Middle frontal gyrus (tissue), 1 donor: ENCODE measurements around the gene EEF1AKMT1.
"Not testable (repeated sequence)": the region's sequence is repeated elsewhere in the genome, so short reads cannot be mapped to it uniquely, and the experiment has no call there.

ENCODE experiments used
- DNase-seq: peaks from one replicate; pipeline ENCODE4 v3.0.0-alpha.2; 2015; ENCODE audit warnings: low spot score; ENCODE audit errors: extremely low spot score

Gene EEF1AKMT1

GRCh38 chr13:20700288-20700687 lies 73.5 kb downstream of the EEF1AKMT1 start:
- no peak for DNase-seq

GRCh38 chr13:20699715-20700114 lies 74.0 kb downstream of the EEF1AKMT1 start:
- DNase-seq: no peak

GRCh38 chr13:20696073-20696472 lies 77.7 kb downstream of the EEF1AKMT1 start:
- DNase-seq: no peak

GRCh38 chr13:20691616-20692015 lies 82.1 kb downstream of the EEF1AKMT1 start:
- no peak for DNase-seq

GRCh38 chr13:20689291-20689690 lies 84.5 kb downstream of the EEF1AKMT1 start:
- no peak for DNase-seq

- no peak for DNase-seq
Observed at GRCh38 chr13:20686863-20687579, 86.7 kb downstream of the EEF1AKMT1 start.

- DNase-seq: no peak
Observed at GRCh38 chr13:20686167-20686566, 87.6 kb downstream of the EEF1AKMT1 start.

- no peak for DNase-seq
Observed at GRCh38 chr13:20685092-20685491, 88.7 kb downstream of the EEF1AKMT1 start.

- no peak for DNase-seq
Observed at GRCh38 chr13:20684546-20684945, 89.2 kb downstream of the EEF1AKMT1 start.

GRCh38 chr13:20684041-20684440 lies 89.7 kb downstream of the EEF1AKMT1 start:
- no peak for DNase-seq

GRCh38 chr13:20682061-20682460 lies 91.7 kb downstream of the EEF1AKMT1 start:
- no peak for DNase-seq

- not testable (repeated sequence) for DNase-seq
Observed at GRCh38 chr13:20681481-20681880, 92.3 kb downstream of the EEF1AKMT1 start.

- DNase-seq: no peak
Observed at GRCh38 chr13:20680416-20681080, 93.2 kb downstream of the EEF1AKMT1 start.

GRCh38 chr13:20679879-20680278 lies 93.9 kb downstream of the EEF1AKMT1 start:
- no peak for DNase-seq
